DOHH2 (cell line): ENCODE measurements around the gene FABP2.

Experiments used
- H3F3A ChIP-seq: fragments of 200-600 bp; sonication (generic), shearing (Covaris generic); 2 replicates; pipeline ENCODE4 v1.6.0; 2016; ENCODE audit warnings: antibody characterized with exemption, mild to moderate bottlenecking; ENCODE audit not compliant: control insufficient read depth, insufficient read depth
- H3K27ac ChIP-seq: fragments of 200-600 bp; sonication (generic); 2 replicates; pipeline ENCODE4 v1.5.1; 2014; ENCODE audit warnings: low read depth, mild to moderate bottlenecking, low read length, moderate library complexity
- H3K27me3 ChIP-seq: fragments of 200-600 bp; sonication (generic); 2 replicates; pipeline ENCODE4 v1.6.1; 2014; ENCODE audit warnings: mild to moderate bottlenecking, low read length, mixed read lengths; ENCODE audit not compliant: control insufficient read depth
- H3K36me3 ChIP-seq: fragments of 200-600 bp; sonication (generic); 2 replicates; pipeline ENCODE4 v1.6.1; 2014; ENCODE audit warnings: mild to moderate bottlenecking, low read length, moderate library complexity, mixed read lengths; ENCODE audit not compliant: control insufficient read depth
- H3K4me1 ChIP-seq: fragments of 200-600 bp; sonication (generic); 2 replicates; pipeline ENCODE4 v1.6.1; 2014; ENCODE audit warnings: mild to moderate bottlenecking, low read length, mixed read lengths; ENCODE audit not compliant: control insufficient read depth
- H3K4me2 ChIP-seq: fragments of 200-600 bp; sonication (generic); 2 replicates; pipeline ENCODE4 v1.6.0; 2014; ENCODE audit warnings: mild to moderate bottlenecking, low read length, moderate library complexity
- H3K4me3 ChIP-seq: fragments of 200-600 bp; sonication (generic); 2 replicates; pipeline ENCODE4 v1.5.1; 2014; ENCODE audit warnings: mild to moderate bottlenecking, low read length, mixed read lengths
- H3K79me2 ChIP-seq: fragments of 200-600 bp; sonication (generic); 2 replicates; pipeline ENCODE4 v1.6.1; 2014; ENCODE audit warnings: mild to moderate bottlenecking, low read length, mixed read lengths; ENCODE audit not compliant: control insufficient read depth
- H3K9me2 ChIP-seq: fragments of 200-600 bp; sonication (generic); replicated peaks from 2 replicates; pipeline ENCODE4 v1.6.1; 2014; ENCODE audit warnings: mild to moderate bottlenecking, low read length, mixed read lengths; ENCODE audit not compliant: control insufficient read depth
- H3K9me3 ChIP-seq: fragments of 200-600 bp; sonication (generic); 2 replicates; pipeline ENCODE4 v1.6.1; 2014; ENCODE audit warnings: antibody characterized with exemption, low read length, mixed read lengths; ENCODE audit not compliant: control insufficient read depth, insufficient read depth
- H4K20me1 ChIP-seq: fragments of 200-600 bp; sonication (generic); 2 replicates; pipeline ENCODE4 v1.6.0; 2014; ENCODE audit warnings: low read depth, mild to moderate bottlenecking, antibody characterized with exemption, low read length, moderate library complexity; ENCODE audit not compliant: control insufficient read depth, insufficient read depth
- CTCF ChIP-seq: fragments of 200-600 bp; sonication (generic); IDR thresholded peaks from one replicate; pipeline ENCODE4 v1.5.1; 2014; ENCODE audit warnings: antibody characterized with exemption, mild to moderate bottlenecking, low read depth, low read length; ENCODE audit not compliant: poor library complexity, severe bottlenecking
- EZH2phosphoT487 ChIP-seq: fragments of 200-600 bp; sonication (generic); IDR thresholded peaks from 2 replicates; pipeline ENCODE4 v1.6.1; 2017; ENCODE audit warnings: borderline replicate concordance, mild to moderate bottlenecking, antibody characterized with exemption, low read length, moderate library complexity, mixed read lengths

The FABP2 gene

GRCh38 chr4:119303587-119304305 is 18.2 kb downstream of the FABP2 start:
- peaks cover 13% of the 10 kb centered on the region for H3F3A ChIP-seq
- peaks cover 12% of the 10 kb centered on the region for H3K36me3 ChIP-seq
- no peaks in the 10 kb centered on the region for H3K9me2 ChIP-seq
- no peaks in the 10 kb centered on the region for H3K27me3 ChIP-seq
- no peak overlapping the region for H3K4me3 ChIP-seq
- no peaks in the 10 kb centered on the region for H4K20me1 ChIP-seq
- no peak overlapping the region for H3K4me2 ChIP-seq
- TF ChIP-seq CTCF (no peak), EZH2phosphoT487 (no peak)
- peaks cover 19% of the 10 kb centered on the region for H3K79me2 ChIP-seq
- no peaks in the 10 kb centered on the region for H3K9me3 ChIP-seq
- no peak overlapping the region for H3K27ac ChIP-seq
- H3K4me1 ChIP-seq, result peaks cover 18% of the 10 kb centered on the region

- Histone ChIP-seq H3K36me3 (peaks cover 27% of the 10 kb centered on the region), H3K4me2 (peak overlapping the region; percentile 94), H3K27me3 (no peaks in the 10 kb centered on the region), H3K9me3 (no peaks in the 10 kb centered on the region), H3K27ac (no peak overlapping the region), H3K79me2 (peaks cover 34% of the 10 kb centered on the region), H3F3A (peaks cover 24% of the 10 kb centered on the region), H3K9me2 (no peaks in the 10 kb centered on the region), H3K4me3 (peak overlapping the region; percentile 95; the same call in 1 of the 2 replicates), H3K4me1 (peaks cover 28% of the 10 kb centered on the region), H4K20me1 (no peaks in the 10 kb centered on the region)
- TF ChIP-seq EZH2phosphoT487 (no peak), CTCF (no peak)
Measured at GRCh38 chr4:119302073-119302832, 19.7 kb downstream of the FABP2 start.

GRCh38 chr4:119300101-119300978 is 21.6 kb downstream of the FABP2 start:
- H3K4me2 ChIP-seq, result peak overlapping the region; percentile 94
- peaks cover 53% of the 10 kb centered on the region for H3K79me2 ChIP-seq
- H3K36me3 ChIP-seq, result peaks cover 46% of the 10 kb centered on the region
- H3F3A ChIP-seq, result peaks cover 43% of the 10 kb centered on the region
- H3K27me3 ChIP-seq, result no peaks in the 10 kb centered on the region
- H3K9me3 ChIP-seq, result no peaks in the 10 kb centered on the region
- H4K20me1 ChIP-seq, result no peaks in the 10 kb centered on the region
- peak overlapping the region; percentile 87 for H3K27ac ChIP-seq
- no peaks in the 10 kb centered on the region for H3K9me2 ChIP-seq
- peak overlapping the region; percentile 95 for H3K4me3 ChIP-seq
- peaks cover 37% of the 10 kb centered on the region for H3K4me1 ChIP-seq
- peak; percentile 37 for TF ChIP-seq CTCF
- no peak for TF ChIP-seq EZH2phosphoT487
